Thymus (tissue), 11 donors: ENCODE data around the gene JPT2. TPM values are rescaled to one million over a fixed set of nuclear protein-coding genes. Genes with fewer than 3 reads are reported as not detected.
"Not testable (repeated sequence)": the region's sequence is repeated elsewhere in the genome, so short reads cannot be mapped to it uniquely, and the experiment has no call there.

Experiments
- DNase-seq, 9 donors: peaks; one replicate each; pipeline ENCODE4 v3.0.0-alpha.2; 2013; ENCODE audit warnings: low spot score in 9 of 9, low read depth in 6 of 9, missing footprints in 1 of 9
- H3K27ac ChIP-seq, 2 donors: one replicate each; pipeline ENCODE4 v1.5.1; 2013; ENCODE audit warnings: control low read depth in 1 of 2, low read depth in 1 of 2, low read length in 1 of 2, mild to moderate bottlenecking in 1 of 2, moderate library complexity in 1 of 2
- H3K27me3 ChIP-seq, 2 donors: one replicate each; pipeline ENCODE4 v1.5.1; 2013; ENCODE audit warnings: low read length in 1 of 2; ENCODE audit not compliant: control insufficient read depth in 2 of 2, insufficient read depth in 1 of 2
- H3K36me3 ChIP-seq, 2 donors: one replicate each; pipeline ENCODE4 v1.5.1; 2013; ENCODE audit warnings: low read length in 1 of 2, mild to moderate bottlenecking in 1 of 2, moderate library complexity in 1 of 2; ENCODE audit not compliant: control insufficient read depth in 2 of 2, insufficient read depth in 2 of 2
- H3K4me1 ChIP-seq, 2 donors: one replicate each; pipeline ENCODE4 v1.5.1; 2013; ENCODE audit warnings: low read length in 2 of 2; ENCODE audit not compliant: control insufficient read depth in 2 of 2, insufficient read depth in 2 of 2
- H3K4me3 ChIP-seq, 2 donors: one replicate each; pipeline ENCODE4 v1.5.1; 2013; ENCODE audit warnings: low read length in 2 of 2, control low read depth in 1 of 2, mild to moderate bottlenecking in 1 of 2
- H3K9me3 ChIP-seq, 2 donors: one replicate each; pipeline ENCODE4 v1.5.1; 2013; ENCODE audit warnings: low read length in 1 of 2, mild to moderate bottlenecking in 1 of 2; ENCODE audit not compliant: control insufficient read depth in 2 of 2, insufficient read depth in 1 of 2
- WGBS: extraction: QIAGEN DNeasy Blood & Tissue Kit; methylation state at CpG from one replicate; pipeline ENCODE4 v1.1.7; 2013; 5-methylcytosine and 5-hydroxymethylcytosine counted together
- polyA plus RNA-seq: library from polyadenylated mRNA; stranded (reverse); fragments of 200-250 nt; gene quantifications from one replicate; pipeline ENCODE4 v1.2.3, GENCODE V29; 2013
- total RNA-seq: library from RNA; stranded (reverse); fragments of 120-200 nt; gene quantifications from one replicate; pipeline ENCODE4 v1.2.4, GENCODE V29; 2013
- donor health status: healthy.

The JPT2 gene
- total and polyA plus RNA-seq, 2 donors = 31.4 to 35.1 TPM

DNA sequence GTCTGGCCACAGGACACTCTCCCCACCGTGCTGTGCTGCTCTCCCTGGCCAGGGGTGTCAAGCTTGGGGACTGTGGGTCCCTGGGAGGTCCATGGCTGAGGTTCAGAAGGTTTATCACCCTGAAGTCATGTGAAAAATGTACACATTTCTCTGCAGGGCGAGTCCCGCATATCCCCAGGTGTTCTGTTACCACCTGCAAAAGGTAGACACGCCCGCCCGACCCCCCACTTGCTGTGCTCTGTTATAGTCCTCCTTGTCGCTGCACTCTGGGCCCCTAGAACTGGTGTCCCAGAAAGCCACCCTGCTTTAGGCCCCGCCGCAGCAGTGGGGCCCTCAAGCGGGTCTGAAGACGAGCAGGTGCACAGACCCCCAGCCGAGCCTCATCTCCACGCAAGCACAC, 11.8 kb downstream of the JPT2 start:
- peak overlapping the region; percentile 56 to 75 for H3K27ac ChIP-seq
- peak in 1 of 9 donors; percentile 33 for DNase-seq
- WGBS = 92% methylated on average over 13 of the region's 13 CpGs

DNA sequence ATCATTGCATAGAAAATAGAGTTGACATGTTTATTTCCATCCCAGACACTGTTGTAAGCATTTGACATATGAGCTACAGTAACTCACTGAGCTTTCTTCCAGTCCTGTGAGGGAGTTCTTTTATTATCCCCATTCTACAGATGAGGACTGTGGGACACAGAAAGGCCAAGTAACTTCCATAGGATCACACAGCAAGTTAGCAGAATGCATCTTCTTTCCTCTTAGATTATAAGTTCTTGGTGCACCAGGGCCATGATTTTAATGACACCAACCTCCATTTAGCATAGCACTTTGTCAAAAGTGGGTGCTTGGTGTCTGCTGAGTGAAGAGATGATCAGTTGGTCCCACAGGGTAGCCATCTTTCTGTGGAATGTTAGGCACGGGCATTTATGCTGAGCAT, 12.7 kb downstream of the JPT2 start:
- H3K27ac ChIP-seq = peak overlapping the region in 1 of 2 donors; percentile 15
- WGBS = 97% methylated on average over 1 of the region's 1 CpG
- H3K36me3 ChIP-seq = peaks cover 54 to 82% of the 10 kb centered on the region in 2 donors

More for the DNA sequence above, 11.8 kb downstream of the JPT2 start:
- Histone ChIP-seq H3K4me1 (no peaks in the 10 kb centered on the region), H3K36me3 (peaks cover 61 to 85% of the 10 kb centered on the region in 2 donors), H3K9me3 (no peaks in the 10 kb centered on the region), H3K27me3 (no peaks in the 10 kb centered on the region), H3K4me3 (no peak overlapping the region)

DNA sequence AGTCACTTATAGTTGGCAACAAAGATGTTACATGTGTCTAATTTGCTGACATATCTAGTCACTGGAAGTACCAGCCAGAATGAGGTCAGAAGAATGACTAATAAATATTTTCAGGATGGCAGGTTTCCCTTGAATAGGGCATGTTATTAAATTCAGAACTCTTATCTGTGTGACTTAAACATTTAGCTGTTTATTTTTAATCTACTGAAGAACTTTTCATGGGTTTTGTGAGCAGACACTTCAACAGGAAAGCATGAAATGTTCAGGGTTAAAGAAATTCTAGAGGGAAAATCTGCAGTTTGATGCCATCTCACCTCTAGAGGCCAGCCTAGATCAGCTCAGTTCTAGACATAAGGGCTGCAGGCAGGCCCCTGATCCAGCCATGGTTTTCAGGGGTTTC, 13.2 kb downstream of the JPT2 start:
- H3K4me3 ChIP-seq = no peak overlapping the region
- no peak overlapping the region for H3K27ac ChIP-seq
- peaks cover 51 to 80% of the 10 kb centered on the region in 2 donors for H3K36me3 ChIP-seq
- no peaks in the 10 kb centered on the region for H3K9me3 ChIP-seq
- H3K4me1 ChIP-seq = no peaks in the 10 kb centered on the region
- DNase-seq = no peak
- no peaks in the 10 kb centered on the region for H3K27me3 ChIP-seq

More for the DNA sequence above, 12.7 kb downstream of the JPT2 start:
- Histone ChIP-seq H3K27me3 (no peaks in the 10 kb centered on the region), H3K4me3 (no peak overlapping the region), H3K9me3 (no peaks in the 10 kb centered on the region), H3K4me1 (no peaks in the 10 kb centered on the region)
- DNase-seq = no peak

DNA sequence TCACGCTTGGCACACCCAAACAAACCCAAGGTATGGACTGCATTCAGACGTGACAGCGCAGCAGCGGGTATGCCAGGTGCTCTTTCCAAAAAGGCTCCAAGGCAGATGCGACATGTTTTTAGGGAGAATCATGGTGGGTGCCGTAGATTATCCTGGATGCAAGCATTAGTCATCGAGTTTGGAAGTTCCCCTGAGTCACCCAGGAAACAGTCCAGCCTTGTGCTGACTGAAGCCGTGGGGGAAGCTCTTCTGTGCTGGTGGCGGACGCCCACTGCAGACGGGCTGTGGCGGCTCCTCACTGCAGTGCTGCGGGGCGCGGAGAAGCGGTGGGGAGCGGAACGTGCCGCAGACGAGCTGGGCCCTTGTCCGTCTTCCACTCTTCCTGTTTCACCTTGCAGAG, 13.9 kb downstream of the JPT2 start:
- Histone ChIP-seq H3K4me1 (no peaks in the 10 kb centered on the region), H3K36me3 (peaks cover 44 to 80% of the 10 kb centered on the region in 2 donors), H3K9me3 (no peaks in the 10 kb centered on the region), H3K27me3 (no peaks in the 10 kb centered on the region), H3K4me3 (no peak overlapping the region), H3K27ac (no peak overlapping the region)
- 96% methylated on average over 21 of the region's 21 CpGs for WGBS
- no peak for DNase-seq

DNA sequence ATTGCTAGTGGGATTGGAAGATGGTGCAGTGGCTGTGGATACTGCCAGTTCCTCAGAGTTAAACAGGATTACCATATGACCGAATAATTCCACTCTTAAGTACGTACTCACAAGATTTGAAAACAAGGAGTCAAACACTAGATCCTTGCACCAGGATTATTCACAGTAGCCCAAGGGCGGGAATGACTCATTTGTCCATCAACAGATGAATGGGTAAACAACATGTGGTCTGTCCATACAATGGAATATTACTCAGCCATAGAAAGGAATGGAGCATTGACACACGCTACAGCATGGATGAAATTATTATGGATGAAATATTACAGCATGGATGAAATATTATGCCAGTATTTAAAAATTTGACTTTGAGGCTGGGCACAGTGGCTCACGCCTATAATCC, 18.8 kb downstream of the JPT2 start:
- no peak overlapping the region for H3K4me3 ChIP-seq
- peaks cover 0 to 3% of the 10 kb centered on the region in 2 donors for H3K4me1 ChIP-seq
- no peaks in the 10 kb centered on the region for H3K9me3 ChIP-seq
- H3K27ac ChIP-seq = no peak overlapping the region
- H3K36me3 ChIP-seq = peaks cover 57 to 87% of the 10 kb centered on the region in 2 donors
- WGBS = 98% methylated on average over 5 of the region's 5 CpGs
- H3K27me3 ChIP-seq = no peaks in the 10 kb centered on the region
- no peak for DNase-seq

DNA sequence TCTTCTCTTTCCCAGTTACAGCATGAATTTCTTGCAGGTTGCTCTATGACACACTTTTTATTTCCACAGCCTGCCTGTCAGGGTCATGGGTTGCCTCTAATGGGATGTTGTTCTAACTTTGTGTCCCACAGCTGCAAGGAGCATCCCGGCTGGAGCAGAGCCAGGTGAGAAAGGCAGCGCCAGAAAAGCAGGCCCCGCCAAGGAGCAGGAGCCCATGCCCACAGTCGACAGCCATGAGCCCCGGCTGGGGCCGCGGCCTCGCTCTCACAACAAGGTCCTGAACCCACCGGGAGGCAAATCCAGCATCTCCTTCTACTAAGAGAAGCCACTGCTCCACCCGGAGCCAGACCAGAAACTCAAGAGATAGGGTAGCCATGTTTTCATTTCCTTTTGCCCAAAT, 20.6 kb downstream of the JPT2 start:
- Histone ChIP-seq H3K9me3 (no peaks in the 10 kb centered on the region), H3K4me3 (no peak overlapping the region), H3K4me1 (peaks cover 0 to 3% of the 10 kb centered on the region in 2 donors), H3K27me3 (no peaks in the 10 kb centered on the region), H3K27ac (no peak overlapping the region), H3K36me3 (peaks cover 49 to 82% of the 10 kb centered on the region in 2 donors)
- 97% methylated on average over 10 of the region's 10 CpGs for WGBS
- DNase-seq = no peak

DNA sequence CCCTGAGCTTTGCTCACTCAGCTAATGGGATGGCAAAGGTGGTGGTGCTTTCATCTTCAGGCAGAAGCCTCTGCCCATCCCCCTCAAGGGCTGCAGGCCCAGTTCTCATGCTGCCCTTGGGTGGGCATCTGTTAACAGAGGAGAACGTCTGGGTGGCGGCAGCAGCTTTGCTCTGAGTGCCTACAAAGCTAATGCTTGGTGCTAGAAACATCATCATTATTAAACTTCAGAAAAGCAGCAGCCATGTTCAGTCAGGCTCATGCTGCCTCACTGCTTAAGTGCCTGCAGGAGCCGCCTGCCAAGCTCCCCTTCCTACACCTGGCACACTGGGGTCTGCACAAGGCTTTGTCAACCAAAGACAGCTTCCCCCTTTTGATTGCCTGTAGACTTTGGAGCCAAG, 22.2 kb downstream of the JPT2 start:
- no peak overlapping the region for H3K27ac ChIP-seq
- no peak for DNase-seq
- H3K36me3 ChIP-seq = peaks cover 45 to 68% of the 10 kb centered on the region in 2 donors
- peaks cover 5 to 10% of the 10 kb centered on the region in 2 donors for H3K4me1 ChIP-seq
- no peak overlapping the region for H3K4me3 ChIP-seq
- no peaks in the 10 kb centered on the region for H3K9me3 ChIP-seq
- no peaks in the 10 kb centered on the region for H3K27me3 ChIP-seq
- 99% methylated on average over 3 of the region's 3 CpGs for WGBS

DNA sequence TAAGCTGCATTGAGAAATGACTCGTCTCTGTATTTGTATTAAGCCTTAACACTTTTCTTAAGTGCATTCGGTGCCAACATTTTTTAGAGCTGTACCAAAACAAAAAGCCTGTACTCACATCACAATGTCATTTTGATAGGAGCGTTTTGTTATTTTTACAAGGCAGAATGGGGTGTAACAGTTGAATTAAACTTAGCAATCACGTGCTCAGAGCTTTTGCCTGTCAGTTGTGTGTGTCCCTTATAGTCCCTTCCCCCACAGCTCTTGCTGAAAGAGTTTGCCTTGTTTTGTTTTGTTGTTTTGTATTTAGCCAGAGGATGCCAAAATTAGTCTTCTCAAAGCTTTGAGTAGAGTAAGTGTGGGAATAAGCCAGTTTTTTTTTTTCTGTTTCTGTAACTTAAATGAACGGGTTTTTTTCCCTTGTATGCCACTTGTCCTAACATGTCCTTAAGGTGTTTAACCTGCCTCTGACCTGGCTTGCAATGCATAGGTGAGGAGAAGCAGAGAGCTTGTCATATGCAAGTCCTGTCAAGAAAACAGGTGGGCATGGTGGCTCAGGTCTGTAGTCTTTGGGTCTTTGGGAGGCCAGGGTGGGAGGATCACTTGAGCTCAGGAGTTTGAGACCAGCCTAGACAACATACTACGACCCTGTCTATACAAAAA, 23.3 kb downstream of the JPT2 start:
- Histone ChIP-seq H3K27me3 (no peaks in the 10 kb centered on the region), H3K36me3 (peaks cover 45 to 66% of the 10 kb centered on the region in 2 donors)

DNA sequence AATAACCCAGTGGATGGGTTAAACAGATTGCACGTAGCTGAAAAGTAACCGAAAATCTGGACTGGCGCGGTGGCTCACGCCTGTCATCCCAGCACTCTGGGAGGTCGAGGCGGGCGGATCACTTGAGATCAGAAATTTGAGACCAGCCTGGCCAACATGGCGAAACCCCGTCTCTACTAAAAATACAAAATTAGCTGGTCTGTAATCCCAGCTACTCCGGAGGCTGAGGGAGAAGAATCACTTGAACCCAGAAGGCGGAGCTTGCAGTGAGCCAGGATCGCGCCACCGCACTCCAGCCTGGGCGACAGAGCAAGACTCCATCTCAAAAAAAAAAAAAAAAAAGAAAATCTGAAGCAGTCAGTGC, 27.2 kb downstream of the JPT2 start:
- 1% methylated on average over 16 of the region's 16 CpGs for whole genome bisulfite sequencing
- Histone ChIP-seq H3K4me1 (peaks cover 21 to 37% of the 10 kb centered on the region in 2 donors), H3K36me3 (peaks cover 20 to 34% of the 10 kb centered on the region in 2 donors), H3K27ac (peak overlapping the region; percentile 91 to 93), H3K4me3 (peak overlapping the region; percentile 72 to 97)
- not testable (repeated sequence) for DNase-seq, H3K9me3 ChIP-seq, H3K27me3 ChIP-seq

More for the DNA sequence above, 23.3 kb downstream of the JPT2 start:
- no peak for DNase-seq
- H3K4me1 ChIP-seq = peaks cover 5 to 10% of the 10 kb centered on the region in 2 donors
- H3K9me3 ChIP-seq = no peaks in the 10 kb centered on the region
- peak overlapping the region in 1 of 2 donors; percentile 33 for H3K27ac ChIP-seq
- H3K4me3 ChIP-seq = no peak overlapping the region
- 93% methylated on average over 6 of the region's 6 CpGs for WGBS
